ENCODE data around the gene ACAP1. TPM values are rescaled to one million over a fixed set of nuclear protein-coding genes. Genes with fewer than 3 reads are reported as not detected.
"Not testable (repeated sequence)": the region's sequence is repeated elsewhere in the genome, so short reads cannot be mapped to it uniquely, and the experiment has no call there.

The ACAP1 gene
- total RNA-seq, 6 donors from 2014 or later, result 8.5 to 114 (median 22.8) TPM

DNA sequence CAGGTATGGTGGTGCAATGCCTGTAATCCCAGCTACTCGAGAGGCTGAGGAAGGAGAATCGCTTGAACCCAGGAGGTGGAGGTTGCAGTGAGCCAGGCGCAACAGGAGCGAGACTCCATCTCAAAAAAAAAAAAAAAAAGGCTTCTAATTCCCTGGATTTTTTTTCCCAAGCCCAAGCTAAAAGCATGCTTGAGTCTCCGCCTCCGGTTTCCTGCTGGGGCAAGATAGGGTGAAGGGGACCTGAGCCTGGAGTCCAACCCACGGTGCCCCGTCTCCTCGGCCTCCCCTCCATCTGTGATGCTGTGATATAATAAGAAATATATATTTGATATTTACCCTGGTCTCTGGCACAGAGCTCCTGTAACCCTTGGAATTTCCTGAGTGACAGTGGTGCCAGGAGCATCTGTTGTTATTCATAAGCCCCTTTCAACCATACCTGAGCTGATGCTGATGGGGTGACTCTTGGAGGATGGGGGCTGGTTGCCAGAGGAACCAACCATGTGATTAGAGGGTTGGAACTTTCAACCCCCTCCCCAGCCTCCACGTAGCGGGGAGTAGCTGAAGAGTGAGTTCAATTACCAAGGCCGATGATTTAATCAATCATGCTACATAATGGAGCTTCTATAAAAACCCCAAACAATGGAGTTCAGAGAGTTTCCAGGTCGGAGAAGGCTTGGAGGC lies 31.7 kb downstream of the ACAP1 start:
- H3K36me3 ChIP-seq, result no peaks in the 10 kb centered on the region
- ATAC-seq (ENCODE audit: low FRiP score in 2 of 2) (no peak), DNase-seq (no peak)
- H3K4me3 ChIP-seq, result no peak overlapping the region
- H3K4me1 ChIP-seq, result no peaks in the 10 kb centered on the region
- H3K27ac ChIP-seq, result no peak overlapping the region
- WGBS, 2 donors, result 76 to 77% methylated on average over 13 of the region's 13 CpGs
- no peaks in the 10 kb centered on the region for H3K9me3 ChIP-seq
- H3K27me3 ChIP-seq, result no peaks in the 10 kb centered on the region
- no peak for TF ChIP-seq POLR2A (IDR thresholded peaks at IDR 0.05)
- TF ChIP-seq, protein P1, sequence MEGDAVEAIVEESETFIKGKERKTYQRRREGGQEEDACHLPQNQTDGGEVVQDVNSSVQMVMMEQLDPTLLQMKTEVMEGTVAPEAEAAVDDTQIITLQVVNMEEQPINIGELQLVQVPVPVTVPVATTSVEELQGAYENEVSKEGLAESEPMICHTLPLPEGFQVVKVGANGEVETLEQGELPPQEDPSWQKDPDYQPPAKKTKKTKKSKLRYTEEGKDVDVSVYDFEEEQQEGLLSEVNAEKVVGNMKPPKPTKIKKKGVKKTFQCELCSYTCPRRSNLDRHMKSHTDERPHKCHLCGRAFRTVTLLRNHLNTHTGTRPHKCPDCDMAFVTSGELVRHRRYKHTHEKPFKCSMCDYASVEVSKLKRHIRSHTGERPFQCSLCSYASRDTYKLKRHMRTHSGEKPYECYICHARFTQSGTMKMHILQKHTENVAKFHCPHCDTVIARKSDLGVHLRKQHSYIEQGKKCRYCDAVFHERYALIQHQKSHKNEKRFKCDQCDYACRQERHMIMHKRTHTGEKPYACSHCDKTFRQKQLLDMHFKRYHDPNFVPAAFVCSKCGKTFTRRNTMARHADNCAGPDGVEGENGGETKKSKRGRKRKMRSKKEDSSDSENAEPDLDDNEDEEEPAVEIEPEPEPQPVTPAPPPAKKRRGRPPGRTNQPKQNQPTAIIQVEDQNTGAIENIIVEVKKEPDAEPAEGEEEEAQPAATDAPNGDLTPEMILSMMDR (IDR thresholded peaks at IDR 0.05), result no peak
- no peak for TF ChIP-seq POLR2AphosphoS5 (IDR thresholded peaks at IDR 0.05)
- TF ChIP-seq EP300 (IDR thresholded peaks at IDR 0.05), result no peak

DNA sequence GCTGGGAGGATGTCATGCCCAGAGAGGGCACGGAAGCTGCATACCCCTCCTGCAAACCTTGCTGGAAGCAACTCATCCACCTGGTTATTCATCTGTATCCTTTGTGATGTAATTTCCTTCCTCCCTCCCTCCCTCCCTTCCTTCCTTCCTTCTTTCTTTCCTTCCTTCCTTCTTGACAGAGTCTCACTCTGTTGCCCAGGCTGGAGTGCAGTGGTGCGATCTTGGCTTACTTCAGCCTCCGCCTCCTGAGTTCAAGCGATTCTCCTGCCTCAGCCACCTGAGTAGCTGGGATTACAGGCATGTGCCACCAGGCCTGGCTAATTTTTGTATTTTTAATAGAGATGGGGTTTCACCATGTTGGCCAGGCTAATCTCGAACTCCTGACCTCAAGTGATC lies 32.3 kb downstream of the ACAP1 start:
- not testable (repeated sequence) for DNase-seq; H3K4me3 ChIP-seq; ATAC-seq (ENCODE audit: low FRiP score in 2 of 2)

DNA sequence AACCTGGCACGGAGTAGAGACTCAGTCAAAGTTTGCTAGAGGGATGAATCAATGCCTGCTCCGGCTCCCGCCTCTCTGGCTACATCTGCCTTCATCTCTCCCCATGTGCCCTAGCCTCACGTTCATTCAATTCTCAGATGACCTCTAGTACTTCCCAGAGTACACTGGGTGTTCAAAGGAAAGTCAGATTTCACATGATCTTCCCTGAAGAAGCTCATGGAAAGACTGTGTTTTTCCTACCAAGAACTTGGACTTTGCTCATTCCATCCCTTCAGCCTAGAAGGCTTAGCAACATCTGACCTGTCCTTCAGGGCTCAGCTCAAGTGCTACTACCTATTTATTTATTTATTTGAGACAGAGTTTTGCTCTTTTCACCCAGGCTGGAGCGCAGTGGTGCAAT lies 33.5 kb downstream of the ACAP1 start:
- TF ChIP-seq POLR2AphosphoS5 (IDR thresholded peaks at IDR 0.05) (no peak), EP300 (IDR thresholded peaks at IDR 0.05) (no peak), POLR2A (IDR thresholded peaks at IDR 0.05) (no peak)
- TF ChIP-seq, protein P1 (IDR thresholded peaks at IDR 0.05), result no peak
- no peaks in the 10 kb centered on the region for H3K27me3 ChIP-seq
- ATAC-seq (ENCODE audit: low FRiP score in 2 of 2) (no peak), DNase-seq (no peak)
- no peaks in the 10 kb centered on the region for H3K9me3 ChIP-seq
- WGBS, 2 donors, result 84 to 92% methylated on average over 5 of the region's 5 CpGs
- no peak overlapping the region for H3K27ac ChIP-seq
- H3K4me1 ChIP-seq, result no peaks in the 10 kb centered on the region
- H3K36me3 ChIP-seq, result no peaks in the 10 kb centered on the region
- no peak overlapping the region for H3K4me3 ChIP-seq

More for the DNA sequence above, 32.3 kb downstream of the ACAP1 start:
- H3K36me3 ChIP-seq, H3K4me1 ChIP-seq, H3K9me3 ChIP-seq, H3K27ac ChIP-seq, H3K27me3 ChIP-seq: not testable (repeated sequence)
- 87 to 92% methylated on average over 5 of the region's 5 CpGs for WGBS, 2 donors

GRCh38 chr17:7370853-7371252 lies 34.5 kb downstream of the ACAP1 start:
- H3K4me1 ChIP-seq, result no peaks in the 10 kb centered on the region
- no peak for TF ChIP-seq POLR2AphosphoS5 (IDR thresholded peaks at IDR 0.05)
- no peak for TF ChIP-seq POLR2A (IDR thresholded peaks at IDR 0.05)
- TF ChIP-seq, protein P1 (IDR thresholded peaks at IDR 0.05), result no peak
- no peak for TF ChIP-seq EP300 (IDR thresholded peaks at IDR 0.05)
- H3K4me3 ChIP-seq, result no peak overlapping the region
- no peak for ATAC-seq (ENCODE audit: low FRiP score in 2 of 2)
- WGBS, 2 donors, result 83 to 86% methylated on average over 4 of the region's 4 CpGs
- no peak for DNase-seq
- H3K27ac ChIP-seq, result no peak overlapping the region
- no peaks in the 10 kb centered on the region for H3K36me3 ChIP-seq
- H3K9me3 ChIP-seq, result no peaks in the 10 kb centered on the region
- H3K27me3 ChIP-seq, result no peaks in the 10 kb centered on the region

GRCh38 chr17:7374353-7374752 lies 38.0 kb downstream of the ACAP1 start:
- Histone ChIP-seq H3K27ac (no peak overlapping the region), H3K36me3 (no peaks in the 10 kb centered on the region), H3K27me3 (no peaks in the 10 kb centered on the region), H3K4me1 (no peaks in the 10 kb centered on the region), H3K4me3 (no peak overlapping the region), H3K9me3 (no peaks in the 10 kb centered on the region)
- no peak for DNase-seq
- ATAC-seq (ENCODE audit: low FRiP score in 2 of 2), result no peak
- WGBS, 2 donors, result 86 to 91% methylated on average over 2 of the region's 2 CpGs
- TF ChIP-seq POLR2AphosphoS5 (IDR thresholded peaks at IDR 0.05), result no peak
- TF ChIP-seq EP300 (IDR thresholded peaks at IDR 0.05), result no peak
- TF ChIP-seq, protein P1 (IDR thresholded peaks at IDR 0.05), result no peak
- no peak for TF ChIP-seq POLR2A (IDR thresholded peaks at IDR 0.05)

Measured in upper lobe of left lung (tissue), 6 donors.